ENCODE results near the gene SP3.

Gene SP3

GRCh38 chr2:173947131-173947530 lies 18.0 kb downstream of the SP3 start:
- DNase-seq (ENCODE audit: low read depth in 2 of 3, low spot score in 2 of 3), result no peak

- no peak for DNase-seq (ENCODE audit: low read depth in 2 of 3, low spot score in 2 of 3)
Observed at GRCh38 chr2:173943738-173944137, 21.4 kb downstream of the SP3 start.

GRCh38 chr2:173942861-173943523 lies 22.2 kb downstream of the SP3 start:
- no peak for DNase-seq (ENCODE audit: low read depth in 2 of 3, low spot score in 2 of 3)

DNA sequence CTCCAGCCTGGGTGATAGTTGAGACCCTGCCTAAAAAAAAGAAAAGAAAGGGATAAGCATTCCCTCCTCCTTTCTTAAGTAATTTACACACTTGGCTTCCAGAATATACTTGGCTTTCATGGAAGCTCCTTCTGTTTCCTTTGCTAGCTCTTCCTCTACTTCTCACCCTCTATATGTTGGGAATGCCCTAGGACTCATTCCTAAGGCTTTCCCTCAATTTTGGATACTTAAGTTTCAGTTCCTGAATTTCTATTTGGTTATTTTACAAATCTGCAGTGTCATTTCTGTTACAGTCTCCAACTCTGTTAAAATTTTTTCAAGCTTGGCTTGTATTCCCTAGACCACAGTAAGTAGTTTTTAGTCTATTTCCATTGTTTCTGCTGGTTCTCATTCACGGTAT lies 23.6 kb downstream of the SP3 start:
- DNase-seq (ENCODE audit: low read depth in 2 of 3, low spot score in 2 of 3), result no peak

DNA sequence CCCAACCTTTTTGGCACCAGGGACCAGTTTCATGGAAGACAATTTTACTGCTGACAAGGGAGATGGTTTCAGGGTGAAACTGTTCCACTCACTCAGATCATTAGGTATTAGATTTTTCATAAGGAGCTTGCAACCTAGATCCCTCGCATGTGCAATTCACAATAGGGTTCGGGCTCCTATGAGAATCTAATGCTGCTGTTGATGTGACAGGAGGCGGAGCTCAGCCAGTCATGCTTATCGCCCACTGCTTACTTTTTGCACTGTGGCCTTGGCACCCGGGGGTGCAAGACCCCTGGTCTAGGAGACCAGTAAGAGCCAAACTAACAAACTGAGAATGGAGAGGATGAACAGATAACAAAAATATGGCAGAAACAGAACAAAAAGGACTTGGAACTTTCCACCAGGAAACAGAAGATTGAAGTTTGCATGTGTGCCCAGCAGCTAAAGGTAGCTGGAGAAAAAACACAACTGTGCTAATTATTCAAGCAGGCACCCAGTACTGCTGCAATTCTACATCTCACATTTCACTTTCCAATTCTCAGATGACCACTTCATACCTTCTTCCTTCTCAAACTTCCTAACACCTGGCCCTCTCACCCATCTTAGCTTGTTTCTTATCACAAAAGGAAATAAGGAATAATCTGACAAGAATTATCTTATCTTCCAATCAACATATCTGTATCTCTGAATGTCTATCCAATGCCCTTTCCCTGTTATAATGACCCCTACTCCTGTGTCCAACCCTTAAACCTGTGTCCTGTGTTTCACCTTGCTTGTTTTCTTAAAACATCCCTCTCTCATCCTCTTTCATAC lies 24.8 kb downstream of the SP3 start:
- DNase-seq (ENCODE audit: low read depth in 2 of 3, low spot score in 2 of 3), result no peak

DNA sequence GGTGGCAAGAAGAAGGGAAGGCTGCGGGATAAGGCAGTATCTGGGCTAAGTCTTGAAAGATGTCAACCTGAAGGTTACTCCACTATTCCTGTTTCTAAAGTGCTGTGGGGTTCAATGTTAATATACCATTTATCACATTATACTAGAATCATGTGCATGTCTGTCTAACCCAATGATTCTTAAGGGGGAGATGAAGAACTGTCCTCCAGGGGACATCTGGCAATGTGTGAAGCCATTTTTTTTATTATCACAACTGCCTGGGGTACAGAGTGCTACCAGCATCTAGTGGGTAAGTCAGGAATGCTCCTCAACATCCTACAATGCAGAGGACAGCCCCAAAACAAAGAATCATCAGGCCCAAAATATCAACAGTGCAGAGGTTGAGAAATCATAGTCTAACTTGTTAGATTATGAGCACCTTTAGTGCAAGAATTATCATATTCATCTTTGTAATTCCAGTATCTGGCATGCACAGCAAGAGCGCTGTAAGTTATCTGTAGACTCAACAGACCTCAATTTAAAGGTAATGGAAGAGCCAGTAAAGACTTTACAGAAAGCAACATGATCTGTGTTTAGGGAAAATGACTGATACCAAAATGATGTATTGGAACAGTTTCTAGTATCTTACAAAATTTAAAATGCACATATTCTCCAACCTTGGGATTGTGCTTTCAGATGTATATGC lies 26.3 kb downstream of the SP3 start:
- no peak for DNase-seq (ENCODE audit: low read depth in 2 of 3, low spot score in 2 of 3)

- no peak for DNase-seq (ENCODE audit: low read depth in 2 of 3, low spot score in 2 of 3)
Observed at GRCh38 chr2:173935305-173935704, 29.9 kb downstream of the SP3 start.

- no peak for DNase-seq (ENCODE audit: low read depth in 2 of 3, low spot score in 2 of 3)
Observed at GRCh38 chr2:173934895-173935294, 30.3 kb downstream of the SP3 start.

- DNase-seq (ENCODE audit: low read depth in 2 of 3, low spot score in 2 of 3), result no peak
Observed at GRCh38 chr2:173931751-173932150, 33.4 kb downstream of the SP3 start.

DNA sequence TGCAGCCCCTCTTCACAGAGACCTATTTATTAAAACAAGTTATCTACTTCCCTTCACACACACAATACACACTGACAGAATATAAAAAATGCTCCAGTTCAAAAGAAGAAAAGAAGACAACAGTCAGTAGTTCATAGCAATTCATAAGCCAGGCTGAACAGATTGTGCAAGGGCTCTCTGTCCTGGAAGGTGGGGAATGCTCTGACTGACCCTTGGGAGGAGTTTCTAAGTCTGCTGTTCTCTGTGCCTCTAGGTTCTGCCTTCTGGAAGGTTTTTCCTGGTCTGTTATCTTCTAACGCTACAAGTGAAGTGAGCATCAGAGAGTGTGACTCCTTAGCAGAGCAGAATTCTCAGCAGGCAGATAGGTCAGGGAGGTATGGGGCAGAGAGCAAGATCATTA lies 35.7 kb downstream of the SP3 start:
- no peak for DNase-seq (ENCODE audit: low read depth in 2 of 3, low spot score in 2 of 3)

- DNase-seq (ENCODE audit: low read depth in 2 of 3, low spot score in 2 of 3), result no peak
Observed at GRCh38 chr2:173926875-173927274, 38.3 kb downstream of the SP3 start.

DNA sequence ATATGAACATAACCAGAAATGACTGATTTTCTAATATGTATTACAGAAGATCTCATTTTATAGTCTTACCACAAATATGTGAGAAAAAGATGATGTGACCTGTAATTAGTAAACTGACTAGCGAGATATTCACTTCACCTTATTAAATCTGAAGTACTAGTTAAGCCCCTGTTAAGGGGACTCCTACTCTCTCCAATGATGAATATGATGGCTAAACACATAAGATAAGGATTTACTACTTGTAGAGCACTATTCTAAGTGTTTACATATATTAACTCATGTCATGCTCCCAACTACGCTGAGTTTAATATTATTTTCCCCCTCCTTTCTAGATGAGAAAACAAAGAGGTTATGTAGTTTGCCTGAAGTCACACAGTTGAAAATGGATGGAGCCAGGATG lies 40.9 kb downstream of the SP3 start:
- no peak for DNase-seq (ENCODE audit: low read depth in 2 of 3, low spot score in 2 of 3)

- no peak for DNase-seq (ENCODE audit: low read depth in 2 of 3, low spot score in 2 of 3)
Observed at GRCh38 chr2:173922760-173923159, 42.4 kb downstream of the SP3 start.

DNA sequence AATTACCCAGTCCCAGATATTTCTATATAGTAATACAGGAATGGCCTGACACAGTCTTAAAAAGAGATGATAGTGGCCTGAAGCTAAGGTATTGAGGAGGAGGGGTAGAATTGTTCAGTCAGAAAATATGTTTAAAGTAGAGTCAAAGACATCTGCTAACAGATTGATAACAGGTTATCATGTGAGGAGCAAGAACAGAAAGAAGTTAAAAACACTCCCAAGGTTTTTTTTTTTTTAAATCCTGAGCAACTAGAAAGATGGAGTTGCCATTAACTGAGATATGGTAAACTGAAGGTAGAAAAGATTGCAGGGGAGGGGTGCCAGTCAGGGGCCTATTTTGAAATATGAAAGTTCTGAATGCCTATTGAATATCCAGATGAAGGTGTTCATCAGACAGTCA lies 43.1 kb downstream of the SP3 start:
- no peak for DNase-seq (ENCODE audit: low read depth in 2 of 3, low spot score in 2 of 3)

GRCh38 chr2:173914055-173914927 lies 50.9 kb downstream of the SP3 start:
- DNase-seq (ENCODE audit: low read depth in 2 of 3, low spot score in 2 of 3), result no peak

- no peak for DNase-seq (ENCODE audit: low read depth in 2 of 3, low spot score in 2 of 3)
Observed at GRCh38 chr2:173909846-173910245, 55.3 kb downstream of the SP3 start.

DNA sequence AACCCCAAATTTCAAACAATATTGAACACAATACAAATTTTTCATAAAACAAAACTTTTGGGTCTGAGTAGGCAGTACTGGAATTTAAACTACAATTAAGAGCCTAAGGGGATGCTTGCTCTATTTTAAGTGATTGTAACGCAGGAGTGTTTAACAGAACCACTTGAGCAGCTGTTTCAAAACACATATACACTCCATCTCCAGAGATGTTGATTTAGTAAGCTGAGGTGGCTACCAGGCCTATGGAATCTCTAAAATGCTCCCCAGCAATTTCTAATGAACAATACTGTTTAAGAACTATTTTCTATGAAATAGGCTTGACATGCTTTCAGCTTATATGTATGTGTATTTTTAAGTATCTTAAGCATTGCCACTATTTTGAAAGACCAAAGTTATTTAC lies 58.5 kb downstream of the SP3 start:
- DNase-seq (ENCODE audit: low read depth in 2 of 3, low spot score in 2 of 3), result no peak

- no peak for DNase-seq (ENCODE audit: low read depth in 2 of 3, low spot score in 2 of 3)
Observed at GRCh38 chr2:173903601-173904394, 61.4 kb downstream of the SP3 start.

DNA sequence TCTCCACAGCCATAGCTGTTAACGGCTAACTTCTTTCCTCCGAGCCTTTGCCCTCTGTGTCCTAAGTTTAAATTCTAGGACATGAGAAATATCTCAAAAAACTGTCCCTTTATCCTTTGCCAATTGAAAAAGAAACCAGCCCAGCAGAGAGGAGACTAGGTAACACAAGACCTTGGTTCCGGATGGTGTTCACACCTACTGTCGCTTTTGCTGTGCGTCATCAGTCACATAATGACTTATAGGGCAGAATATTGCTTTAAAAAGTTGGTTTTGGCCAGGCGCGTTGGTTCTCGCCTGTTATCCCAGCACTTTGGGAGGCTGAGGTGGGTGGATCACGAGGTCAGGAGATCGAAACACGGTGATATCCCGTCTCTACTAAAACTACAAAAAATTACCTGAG lies 66.2 kb downstream of the SP3 start:
- DNase-seq (ENCODE audit: low read depth in 2 of 3, low spot score in 2 of 3), result no peak

DNA sequence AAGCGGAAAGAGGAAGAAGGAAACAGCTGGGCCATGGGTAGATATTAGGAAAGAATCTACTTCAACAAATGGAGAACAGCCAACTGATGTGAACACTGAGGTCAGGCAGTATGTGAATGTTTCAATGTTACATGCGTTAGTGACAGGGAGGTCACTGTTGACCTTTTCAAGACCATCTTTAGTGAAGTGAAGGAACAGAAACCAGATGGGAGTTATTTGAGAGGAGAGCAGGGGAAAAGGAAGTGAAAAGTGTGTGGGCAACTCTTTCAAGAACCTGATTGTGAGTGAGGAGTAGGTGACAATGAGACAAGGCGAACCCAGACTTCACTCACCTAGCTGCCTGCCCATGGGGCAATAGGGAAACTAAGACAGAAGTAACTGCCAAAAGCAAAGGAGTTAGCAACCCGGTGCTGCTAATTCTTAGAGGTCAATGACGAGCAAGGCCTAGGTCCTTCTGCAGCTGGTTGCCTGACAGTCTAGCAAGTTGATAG lies 67.0 kb downstream of the SP3 start:
- no peak for DNase-seq (ENCODE audit: low read depth in 2 of 3, low spot score in 2 of 3)

Measured in activated CD8-positive, alpha-beta memory T cell treated with anti-CD3 and anti-CD28 coated beads for 48 hours (primary cell).